Right lobe of liver (tissue), 6 donors: ENCODE data around the gene ADAMTS2. TPM values are rescaled to one million over a fixed set of nuclear protein-coding genes. Genes with fewer than 3 reads are reported as not detected.

Source experiments
- ATAC-seq, 4 donors: fragments of 200-7000 bp; cut with Tn5 transposase; one replicate each; pipeline ENCODE4 v1.9.1; 2020; ENCODE audit warnings: mild to moderate bottlenecking in 4 of 4, moderate library complexity in 4 of 4
- DNase-seq, 3 donors: peaks; one replicate each; pipeline ENCODE4 v3.0.0-alpha.2; 2020
- H3K27ac ChIP-seq, 3 donors: fragments of 200-600 bp; one replicate each; pipeline ENCODE4 v1.8.0; 2022
- H3K27me3 ChIP-seq, 2 donors: fragments of 200-600 bp; one replicate each; pipeline ENCODE4 v1.8.0; 2022
- H3K36me3 ChIP-seq, 4 donors: fragments of 200-600 bp; sonication (generic) in 1 of 4; one replicate each; pipeline versions ENCODE4 v1.5.1 to v1.8.0; 2017 to 2022; ENCODE audit warnings: control low read depth in 1 of 4
- H3K4me1 ChIP-seq, 4 donors: fragments of 200-600 bp; sonication (generic) in 1 of 4; one replicate each; pipeline versions ENCODE4 v1.5.1 to v1.8.0; 2017 to 2022; ENCODE audit warnings: control low read depth in 1 of 4
- H3K4me3 ChIP-seq, 3 donors: fragments of 200-600 bp; one replicate each; pipeline ENCODE4 v1.8.0; 2022
- H3K9me3 ChIP-seq, 4 donors: fragments of 200-600 bp; sonication (generic) in 1 of 4; one replicate each; pipeline versions ENCODE4 v1.5.1 to v1.8.0; 2017 to 2022; ENCODE audit warnings: control low read depth in 1 of 4
- CTCF ChIP-seq, 4 donors: fragments of 200-600 bp in 3 of 4; fragments of 450-650 bp in 1 of 4; IDR thresholded peaks; one replicate each; pipeline versions ENCODE4 v1.5.1 to v1.8.0; 2016 to 2022; ENCODE audit warnings: antibody characterized with exemption in 4 of 4, mild to moderate bottlenecking in 2 of 4
- POLR2A ChIP-seq: fragments of 450-650 bp; IDR thresholded peaks from one replicate; pipeline ENCODE4 v1.6.1; 2017; ENCODE audit warnings: antibody characterized with exemption, mild to moderate bottlenecking
- WGBS: methylation state at CpG from one replicate; pipeline ENCODE4 v1.1.6; 2018; ENCODE audit warnings: low coverage, low lambda C conversion rate; ENCODE audit not compliant: insufficient coverage; ENCODE audit errors: missing lambda C conversion rate; 5-methylcytosine and 5-hydroxymethylcytosine counted together
- intact Hi-C, 2 donors: fragments of 100-400 bp; cut with DNase I; formaldehyde crosslinking; loops; one replicate each; pipeline versions ENCODE4 v1.11.2 to v1.14.1; 2022
- total RNA-seq, 6 experiments: library from RNA; depleted of rRNA in 2 of 6; stranded (reverse); fragments of >200 nt in 2 of 6; fragmentation: NEBNext Ultra II Directional in 3 of 6; extraction: Animal tissue kit (Norgen Biotek cat#: 25700) in 3 of 6; gene quantifications; one replicate each; pipeline versions ENCODE4 v1.1.0 to v1.2.4, GENCODE V29; 2016 to 2023
- donor health status: DM: no; HTN: yes; CAD: no.
- donor health status: DM: no; HTN: no; CAD: no.
- donor health status: DM: no; HTN: no; CAD: no.
- donor health status: DM: no; HTN: yes; CAD: no.
- donor health status: DM: no; HTN: yes; CAD: no.

The ADAMTS2 gene
- total RNA-seq, 6 experiments from 2014 or later = 6.3 to 18.9 (median 13.5) TPM

GRCh38 chr5:179295778-179296149 is 49.5 kb downstream of the ADAMTS2 start:
- Histone ChIP-seq H3K4me3 (no peak overlapping the region), H3K27ac (no peak overlapping the region), H3K9me3 (no peaks in the 10 kb centered on the region), H3K4me1 (no peaks in the 10 kb centered on the region), H3K27me3 (no peaks in the 10 kb centered on the region), H3K36me3 (no peaks in the 10 kb centered on the region)
- intact Hi-C loops = no loop called here
- no peak for ATAC-seq
- TF ChIP-seq POLR2A = no peak
- no peak for TF ChIP-seq CTCF (IDR thresholded peaks at IDR 0.05)
- WGBS = 67% methylated on average over 6 of the region's 10 CpGs
- peak in 1 of 3 donors; percentile 10 for DNase-seq

GRCh38 chr5:179294891-179295777 is 50.1 kb downstream of the ADAMTS2 start:
- no peaks in the 10 kb centered on the region for H3K9me3 ChIP-seq
- intact Hi-C loops = no loop called here
- 59% methylated on average over 4 of the region's 19 CpGs for WGBS
- H3K4me3 ChIP-seq = no peak overlapping the region
- ATAC-seq = peak in 2 of 4 donors; percentile 44 to 51
- H3K27me3 ChIP-seq = no peaks in the 10 kb centered on the region
- peak in 1 of 3 donors; percentile 15 for DNase-seq
- H3K36me3 ChIP-seq = no peaks in the 10 kb centered on the region
- H3K4me1 ChIP-seq = no peaks in the 10 kb centered on the region
- TF ChIP-seq CTCF (IDR thresholded peaks at IDR 0.05) = no peak
- TF ChIP-seq POLR2A = no peak
- H3K27ac ChIP-seq = peak overlapping the region in 1 of 3 donors; percentile 38

DNA sequence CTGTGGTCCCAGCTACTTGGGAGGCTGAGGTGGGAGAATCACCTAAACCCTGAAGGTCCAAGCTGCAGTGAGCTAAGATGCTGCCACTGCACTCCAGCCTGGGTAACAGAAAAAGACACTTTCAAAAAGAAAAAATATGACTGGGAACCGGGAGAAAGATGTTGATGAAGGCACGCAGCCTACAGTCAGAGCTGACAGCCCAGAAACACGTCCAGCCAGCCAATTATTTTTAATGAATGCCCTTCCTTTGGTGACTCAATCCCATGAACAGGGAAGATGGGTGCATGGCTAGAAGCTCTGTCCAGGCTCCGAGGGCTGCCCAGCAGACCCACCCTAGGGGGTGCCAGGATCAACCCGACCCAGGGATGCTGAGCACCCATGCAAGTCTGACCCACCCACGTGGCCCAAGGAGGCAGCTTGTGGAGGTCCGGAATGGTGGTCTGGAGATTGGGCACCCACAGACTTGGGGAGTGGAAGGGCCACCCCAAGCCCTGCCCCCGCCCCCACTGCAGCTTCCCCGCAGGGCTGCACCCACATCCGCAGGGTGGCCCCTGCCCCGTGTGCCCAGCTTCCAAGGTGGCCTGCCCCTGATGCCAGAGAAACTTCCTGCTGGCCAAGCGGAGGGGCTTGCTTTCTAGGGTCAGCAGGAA is 51.0 kb downstream of the ADAMTS2 start:
- 63% methylated on average over 5 of the region's 12 CpGs for WGBS
- H3K4me3 ChIP-seq = no peak overlapping the region
- ATAC-seq (no peak), DNase-seq (peak in 2 of 3 donors; percentile 11 to 48)
- no peaks in the 10 kb centered on the region for H3K4me1 ChIP-seq
- no peak for TF ChIP-seq CTCF (IDR thresholded peaks at IDR 0.05)
- intact Hi-C loops = no loop called here
- no peaks in the 10 kb centered on the region for H3K9me3 ChIP-seq
- H3K36me3 ChIP-seq = no peaks in the 10 kb centered on the region
- H3K27ac ChIP-seq = no peak overlapping the region
- no peaks in the 10 kb centered on the region for H3K27me3 ChIP-seq

DNA sequence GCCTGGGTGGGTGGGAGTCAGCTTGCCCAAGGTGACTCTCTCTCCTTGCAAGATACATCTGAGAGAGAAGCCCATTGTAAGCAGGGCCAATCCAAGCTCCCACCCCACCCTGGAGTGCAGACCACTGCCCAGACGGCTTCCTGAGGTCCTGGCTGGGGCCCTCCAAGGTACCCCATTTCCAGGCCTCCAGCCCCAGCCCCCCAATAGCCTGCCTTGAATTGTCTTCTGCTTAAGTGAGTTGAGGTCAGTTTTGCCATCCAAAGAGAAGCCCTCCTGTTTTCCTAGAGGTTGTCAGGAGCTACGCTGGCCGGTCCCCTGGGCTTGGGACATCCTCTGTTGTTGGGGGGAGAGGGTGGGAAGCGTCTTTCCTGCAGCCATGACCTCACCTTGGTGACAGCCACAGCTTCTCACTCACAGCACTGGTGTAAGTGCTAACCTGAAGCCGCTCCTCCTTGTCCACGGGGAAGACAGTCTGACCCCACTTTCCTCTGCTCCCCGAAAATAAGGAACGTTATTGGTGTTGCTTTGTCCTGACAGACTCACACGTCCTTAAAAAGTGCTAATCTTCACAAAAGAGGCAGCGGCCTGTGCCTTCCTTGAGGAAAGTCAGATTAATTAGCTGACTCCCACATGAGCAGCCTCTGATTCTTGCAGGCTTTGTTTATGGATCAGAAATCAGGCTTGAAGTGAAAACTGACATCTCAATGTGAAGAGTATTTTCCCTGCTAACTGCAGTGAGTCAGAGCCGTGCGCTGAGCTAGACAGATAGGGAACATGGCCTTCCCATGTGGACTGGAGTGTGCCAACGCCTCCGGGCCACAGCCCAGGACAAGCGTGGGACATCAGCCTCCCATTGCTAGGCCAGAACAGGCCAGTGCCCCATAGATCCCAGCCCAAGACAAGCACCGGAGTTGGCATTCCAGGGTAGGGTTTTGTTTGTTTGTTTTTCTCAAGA is 52.3 kb downstream of the ADAMTS2 start:
- Histone ChIP-seq H3K9me3 (no peaks in the 10 kb centered on the region), H3K4me3 (no peak overlapping the region), H3K4me1 (no peaks in the 10 kb centered on the region), H3K27ac (no peak overlapping the region), H3K36me3 (no peaks in the 10 kb centered on the region), H3K27me3 (no peaks in the 10 kb centered on the region)
- 64% methylated on average over 8 of the region's 16 CpGs for WGBS
- intact Hi-C loops = no loop called here
- DNase-seq = peak in 2 of 3 donors; percentile 14 to 22
- TF ChIP-seq CTCF (IDR thresholded peaks at IDR 0.05) = no peak
- no peak for ATAC-seq
